H1 (cell line): ENCODE results near the gene TMEM86B. TPM values are rescaled to one million over a fixed set of nuclear protein-coding genes. Genes with fewer than 3 reads are reported as not detected.

Experiments
- CTCF ChIA-PET: fragments of 300-600 bp; sonication (Branson Sonifier 250); formaldehyde crosslinking; loops from one replicate; lab custom pipeline; 2021; ENCODE audit not compliant: partially characterized antibody; lab: Charles Lee
- POLR2A ChIA-PET: fragments of 300-600 bp; sonication (Branson Sonifier 250); formaldehyde crosslinking; loops from one replicate; lab custom pipeline; 2021; ENCODE audit warnings: inconsistent platforms; ENCODE audit not compliant: partially characterized antibody; lab: Charles Lee
- DNase-seq, 2 experiments: peaks; one replicate each; pipeline versions ENCODE4 v3.0.0 to v3.0.0-alpha.2; 2010 to 2022; ENCODE audit warnings: low spot score in 2 of 2, low read depth in 1 of 2, mixed read lengths in 1 of 2
- FAIRE-seq: peaks from 2 replicates; lab custom pipeline; 2011; peaks lifted over from hg19 to GRCh38; lab: Jason Lieb, UNC
- H2AFZ ChIP-seq: 2 replicates; pipeline ENCODE4 v1.8.1; 2012; ENCODE audit warnings: low read length, inconsistent platforms
- H2AK5ac ChIP-seq: 2 replicates; pipeline ENCODE4 v1.6.1; 2013; ENCODE audit warnings: low read depth, low read length
- H2BK120ac ChIP-seq: replicated peaks from 2 replicates; pipeline ENCODE3; 2013; ENCODE audit warnings: low read depth, low read length, inconsistent platforms
- H2BK12ac ChIP-seq: 2 replicates; pipeline ENCODE4 v1.6.1; 2013; ENCODE audit warnings: low read depth, low read length
- H2BK15ac ChIP-seq: 2 replicates; pipeline ENCODE4 v1.6.1; 2013; ENCODE audit warnings: low read length
- H2BK20ac ChIP-seq: 2 replicates; pipeline ENCODE4 v1.6.1; 2013; ENCODE audit warnings: low read length
- H2BK5ac ChIP-seq: 2 replicates; pipeline ENCODE4 v1.6.1; 2013; ENCODE audit warnings: low read depth, low read length
- H3K14ac ChIP-seq: 2 replicates; pipeline ENCODE4 v1.6.1; 2013; ENCODE audit warnings: inconsistent platforms; ENCODE audit not compliant: insufficient read length
- H3K18ac ChIP-seq: 2 replicates; pipeline ENCODE4 v1.6.1; 2013; ENCODE audit warnings: low read length; ENCODE audit errors: extremely low read depth
- H3K23ac ChIP-seq: 2 replicates; pipeline ENCODE4 v1.6.1; 2013; ENCODE audit warnings: inconsistent platforms; ENCODE audit not compliant: insufficient read length
- H3K23me2 ChIP-seq: 2 replicates; pipeline ENCODE4 v1.6.1; 2013; ENCODE audit warnings: low read depth, low read length
- H3K27ac ChIP-seq: 2 replicates; pipeline ENCODE4 v1.6.1; 2011; ENCODE audit warnings: low read depth, low read length, inconsistent platforms
- H3K27me3 ChIP-seq, 4 experiments: replicated peaks in 1 of 4; 1 replicate in 1 of 4; 2 replicates in 3 of 4; pipeline versions ENCODE4 v1.6.1 to v1.8.1; 2011 to 2013; ENCODE audit warnings: low read length in 3 of 4, mild to moderate bottlenecking in 3 of 4, inconsistent platforms in 2 of 4, mixed read lengths in 2 of 4, moderate library complexity in 1 of 4; ENCODE audit not compliant: control insufficient read depth in 3 of 4, insufficient read depth in 3 of 4; ENCODE audit errors: extremely low read depth in 1 of 4
- H3K36me3 ChIP-seq, 4 experiments: 2 replicates each; pipeline versions ENCODE4 v1.6.1 to v1.8.1; 2011 to 2013; ENCODE audit warnings: mild to moderate bottlenecking in 4 of 4, low read length in 3 of 4, moderate library complexity in 2 of 4, control low read depth in 1 of 4, inconsistent platforms in 1 of 4; ENCODE audit not compliant: insufficient read depth in 4 of 4, control insufficient read depth in 2 of 4
- H3K4ac ChIP-seq: replicated peaks from 2 replicates; pipeline ENCODE3; 2013; ENCODE audit warnings: low read length, low read depth, mixed read lengths, inconsistent platforms; ENCODE audit not compliant: insufficient read length
- H3K4me1 ChIP-seq, 4 experiments: replicated peaks in 1 of 4; 1 replicate in 1 of 4; 2 replicates in 3 of 4; pipeline versions ENCODE4 v1.6.1 to v1.8.1; 2011 to 2013; ENCODE audit warnings: low read length in 3 of 4, inconsistent platforms in 2 of 4, mixed read lengths in 1 of 4; ENCODE audit not compliant: insufficient read depth in 4 of 4, control insufficient read depth in 3 of 4
- H3K4me2 ChIP-seq, 2 experiments: 2 replicates each; pipeline versions ENCODE4 v1.6.1 to v1.8.1; 2011 to 2013; ENCODE audit warnings: low read depth in 2 of 2, low read length in 2 of 2, control low read depth in 1 of 2, inconsistent platforms in 1 of 2, mild to moderate bottlenecking in 1 of 2; ENCODE audit not compliant: insufficient read depth in 1 of 2
- H3K4me3 ChIP-seq, 4 experiments: fragments of 200-600, 300-600 bp in 1 of 4; sonication (generic), shearing (Covaris generic), sonication (Bioruptor Twin) in 1 of 4; 2 replicates each; pipeline versions ENCODE4 v1.5.1 to v1.8.1; 2011 to 2016; ENCODE audit warnings: low read length in 4 of 4, low read depth in 3 of 4, control low read depth in 2 of 4, inconsistent platforms in 2 of 4, mild to moderate bottlenecking in 2 of 4, mixed read lengths in 1 of 4, moderate library complexity in 1 of 4; ENCODE audit not compliant: insufficient read depth in 2 of 4; ENCODE audit errors: extremely low read depth in 1 of 4
- H3K56ac ChIP-seq: replicated peaks from 2 replicates; pipeline ENCODE3; 2013; ENCODE audit warnings: low read depth, mild to moderate bottlenecking, mixed read lengths, low read length, inconsistent platforms; ENCODE audit not compliant: insufficient read length
- H3K79me1 ChIP-seq: 2 replicates; pipeline ENCODE4 v1.6.1; 2013; ENCODE audit warnings: low read depth, low read length, control low read depth
- H3K79me2 ChIP-seq, 2 experiments: 2 replicates each; pipeline versions ENCODE4 v1.6.1 to v1.8.1; 2012 to 2013; ENCODE audit warnings: low read length in 2 of 2, mild to moderate bottlenecking in 2 of 2, inconsistent platforms in 1 of 2; ENCODE audit not compliant: insufficient read depth in 2 of 2, control insufficient read depth in 1 of 2
- H3K9ac ChIP-seq, 4 experiments: replicated peaks in 1 of 4; 1 replicate in 1 of 4; 2 replicates in 3 of 4; pipeline versions ENCODE4 v1.6.1 to v1.8.1; 2011 to 2013; ENCODE audit warnings: low read depth in 3 of 4, low read length in 3 of 4, control low read depth in 2 of 4, mild to moderate bottlenecking in 2 of 4, moderate library complexity in 2 of 4, inconsistent platforms in 1 of 4; ENCODE audit errors: extremely low read depth in 1 of 4
- H3K9me3 ChIP-seq, 2 experiments: 2 replicates each; pipeline versions ENCODE4 v1.6.1 to v1.8.1; 2012 to 2013; ENCODE audit warnings: mild to moderate bottlenecking in 2 of 2, moderate library complexity in 2 of 2, control low read depth in 1 of 2, inconsistent platforms in 1 of 2, low read depth in 1 of 2, low read length in 1 of 2, mixed read lengths in 1 of 2; ENCODE audit not compliant: insufficient read depth in 2 of 2
- H4K20me1 ChIP-seq, 2 experiments: replicated peaks in 1 of 2; 2 replicates each; pipeline versions ENCODE3 to v1.8.1; 2011 to 2013; ENCODE audit warnings: inconsistent platforms in 2 of 2, low read length in 2 of 2, mild to moderate bottlenecking in 1 of 2; ENCODE audit not compliant: insufficient read depth in 2 of 2, control insufficient read depth in 1 of 2
- H4K5ac ChIP-seq: 2 replicates; pipeline ENCODE4 v1.6.1; 2013; ENCODE audit warnings: low read length, low read depth, mixed read lengths, inconsistent platforms; ENCODE audit not compliant: insufficient read length
- H4K8ac ChIP-seq: 2 replicates; pipeline ENCODE4 v1.8.0; 2013; ENCODE audit warnings: mild to moderate bottlenecking, moderate library complexity, low read length, inconsistent platforms; ENCODE audit not compliant: insufficient read depth; ENCODE audit errors: extremely low read depth
- H4K91ac ChIP-seq: replicated peaks from 2 replicates; pipeline ENCODE3; 2013; ENCODE audit warnings: low read length, mixed read lengths, inconsistent platforms; ENCODE audit not compliant: insufficient read length
- RNF2 ChIP-seq: fragments of 200-900, 300-1000 bp; sonication (generic); IDR thresholded peaks from 2 replicates; pipeline ENCODE4 v1.7.1; 2016; ENCODE audit warnings: borderline replicate concordance, low read depth, mild to moderate bottlenecking, antibody characterized with exemption, low read length; ENCODE audit not compliant: poor library complexity, severe bottlenecking; ENCODE audit errors: missing control alignments
- WGBS, 2 experiments: shearing (Covaris generic) in 1 of 2; methylation state at CpG; one replicate each; pipeline versions ENCODE4 v1.1.6 to v1.1.7; 2013 to 2015; ENCODE audit warnings: low lambda C conversion rate in 2 of 2, mixed read lengths in 2 of 2, inconsistent platforms in 1 of 2, low coverage in 1 of 2, missing lambda C conversion rate in 1 of 2; ENCODE audit not compliant: insufficient replicate concordance in 2 of 2, insufficient coverage in 1 of 2, insufficient read length in 1 of 2; ENCODE audit errors: extremely low coverage in 1 of 2, missing lambda C conversion rate in 1 of 2; 5-methylcytosine and 5-hydroxymethylcytosine counted together
- polyA plus RNA-seq, 7 experiments: library from polyadenylated mRNA; depleted of rRNA in 3 of 7; stranded (reverse) in 5 of 7; unstranded in 2 of 7; fragments of >200 nt in 5 of 7; fragments of 200-250 nt in 2 of 7; gene quantifications; 1 replicate in 5 of 7; 2 replicates in 1 of 7; 4 replicates in 1 of 7; pipeline versions ENCODE4 v1.2.1 to v1.2.3, GENCODE V29; 2011 to 2013; ENCODE audit warnings: missing spikeins in 2 of 7, mixed read lengths in 2 of 7
- total RNA-seq: library from RNA; stranded (reverse); fragmentation: NEBNext Ultra II Directional; extraction: Animal tissue kit (Norgen Biotek cat#: 25700); gene quantifications from 2 replicates; pipeline ENCODE4 v1.2.1, GENCODE V29; 2021

TMEM86B gene
- total and polyA plus RNA-seq, 2 of the 8 experiments (the other 6 are each of a cell fraction or from before 2014, with no cell fraction given), result 2.0 to 2.9 TPM

- Histone ChIP-seq H4K5ac (no peak overlapping the region), H3K27me3 (no peaks in the 10 kb centered on the region), H2BK120ac (no peak overlapping the region), H3K23me2 (no peaks in the 10 kb centered on the region), H3K9ac (no peak overlapping the region), H4K20me1 (peaks cover 3 to 18% of the 10 kb centered on the region in 2 experiments), H3K27ac (no peak overlapping the region), H3K4me3 (no peak overlapping the region), H2AK5ac (no peak overlapping the region), H2BK15ac (no peak overlapping the region), H2BK12ac (no peak overlapping the region), H3K4me2 (no peak overlapping the region), H3K4ac (no peak overlapping the region), H3K56ac (no peak overlapping the region), H2BK5ac (no peak overlapping the region), H2AFZ (no peak overlapping the region), H2BK20ac (no peak overlapping the region), H4K91ac (no peak overlapping the region), H3K18ac (no peak overlapping the region), H3K23ac (no peak overlapping the region), H4K8ac (no peak overlapping the region), H3K9me3 (no peaks in the 10 kb centered on the region), H3K14ac (no peak overlapping the region), H3K4me1 (no peaks in the 10 kb centered on the region), H3K36me3 (peaks cover 5 to 13% (median 8%) of the 10 kb centered on the region in 4 experiments; a peak in 5 of 8 replicates), H3K79me2 (no peaks in the 10 kb centered on the region), H3K79me1 (no peaks in the 10 kb centered on the region)
- ChIA-PET CTCF (interaction anchor here (1.6 kb wide), 1 partner anchor 61 kb away, joined by 4 read pairs; the partner anchor contains the start of gene DNAAF3), POLR2A (interaction anchor here (1.3 kb wide), 1 partner anchor 33 kb away, joined by 4 read pairs; no protein-coding TSS in a partner anchor)
- no peak for TF ChIP-seq RNF2
- 83% methylated on average over 13 of the region's 18 CpGs; no CpG with 5 or more reads in 1 of the 2 experiments for WGBS, 2 experiments
- no peak for DNase-seq
- FAIRE-seq, result no peak
Measured at GRCh38 chr19:55226788-55227187, 1.8 kb downstream of the TMEM86B start.
